AG04449 (cell line): ENCODE data around the gene RHOF.

Experiments used
- CTCF ChIA-PET: fragments of 350-600 bp; formaldehyde crosslinking; extraction: SDS; loops from one replicate; lab custom pipeline; 2021; ENCODE audit warnings: antibody characterized with exemption; lab: Yijun Ruan, JAX
- POLR2A ChIA-PET: fragments of 400-600, 350-600 bp; formaldehyde crosslinking; extraction: SDS; loops from one replicate; lab custom pipeline; 2020; ENCODE audit warnings: antibody characterized with exemption, inconsistent platforms; lab: Yijun Ruan, JAX
- DNase-seq: peaks from one replicate; pipeline ENCODE4 v3.0.0-alpha.2; 2010; ENCODE audit warnings: low read depth, low spot score
- H3K4me3 ChIP-seq: 2 replicates; pipeline ENCODE4 v1.5.1; 2011; ENCODE audit warnings: low read depth, mild to moderate bottlenecking, control low read depth, low read length
- TF ChIP-seq, protein P1 (sequence below): IDR thresholded peaks from one replicate; pipeline ENCODE4 v1.5.1; 2011; ENCODE audit warnings: mild to moderate bottlenecking, moderate library complexity, low read length, control low read depth, inconsistent platforms; ENCODE audit not compliant: insufficient read depth; ENCODE audit errors: missing control alignments

The RHOF gene

GRCh38 chr12:121793440-121793837 is at the start of gene RHOF:
Gene RHOF (minus strand): TSS chr12:121793688. CDS start chr12:121793633, 55 bp downstream.
- H3K4me3 ChIP-seq: peak within 1 kb of the TSS; percentile 59
- ChIA-PET POLR2A (interaction anchor here (0.5 to 3.9 kb wide), 6 partner anchors 9 to 189 kb away, joined by 3 to 39 read pairs (median 8); partner anchors contain the start of genes PSMD9 and SETD1B), CTCF (interaction anchor here (0.5 to 32.5 kb wide), 37 partner anchors 6 to 288 kb away, joined by 3 to 1100 read pairs (median 7); partner anchors contain the start of genes PSMD9, RHOF, SETD1B and TMEM120B)
- TF ChIP-seq, protein P1, sequence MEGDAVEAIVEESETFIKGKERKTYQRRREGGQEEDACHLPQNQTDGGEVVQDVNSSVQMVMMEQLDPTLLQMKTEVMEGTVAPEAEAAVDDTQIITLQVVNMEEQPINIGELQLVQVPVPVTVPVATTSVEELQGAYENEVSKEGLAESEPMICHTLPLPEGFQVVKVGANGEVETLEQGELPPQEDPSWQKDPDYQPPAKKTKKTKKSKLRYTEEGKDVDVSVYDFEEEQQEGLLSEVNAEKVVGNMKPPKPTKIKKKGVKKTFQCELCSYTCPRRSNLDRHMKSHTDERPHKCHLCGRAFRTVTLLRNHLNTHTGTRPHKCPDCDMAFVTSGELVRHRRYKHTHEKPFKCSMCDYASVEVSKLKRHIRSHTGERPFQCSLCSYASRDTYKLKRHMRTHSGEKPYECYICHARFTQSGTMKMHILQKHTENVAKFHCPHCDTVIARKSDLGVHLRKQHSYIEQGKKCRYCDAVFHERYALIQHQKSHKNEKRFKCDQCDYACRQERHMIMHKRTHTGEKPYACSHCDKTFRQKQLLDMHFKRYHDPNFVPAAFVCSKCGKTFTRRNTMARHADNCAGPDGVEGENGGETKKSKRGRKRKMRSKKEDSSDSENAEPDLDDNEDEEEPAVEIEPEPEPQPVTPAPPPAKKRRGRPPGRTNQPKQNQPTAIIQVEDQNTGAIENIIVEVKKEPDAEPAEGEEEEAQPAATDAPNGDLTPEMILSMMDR: no peak
- DNase-seq: no peak

- TF ChIP-seq, protein P1: no peak
- CTCF ChIA-PET: interaction anchor here (2.0 to 6.7 kb wide), 4 partner anchors 21 to 45 kb away, joined by 5 to 67 read pairs (median 26); partner anchors contain the start of gene RHOF
- peak overlapping the region; percentile 73 for H3K4me3 ChIP-seq
- no peak for DNase-seq
- POLR2A ChIA-PET: no interaction called here
Observed at GRCh38 chr12:121839993-121840761, 46.7 kb upstream of the RHOF start.

GRCh38 chr12:121839106-121839992 is 45.9 kb upstream of the RHOF start:
- ChIA-PET POLR2A (interaction anchor here (0.8 to 1.2 kb wide), 2 partner anchors 49 to 212 kb away, joined by 3 read pairs; partner anchors contain the start of gene PSMD9), CTCF (interaction anchor here (0.7 to 6.7 kb wide), 9 partner anchors 13 to 63 kb away, joined by 3 to 67 read pairs (median 16); partner anchors contain the start of genes PSMD9 and RHOF)
- H3K4me3 ChIP-seq: peak overlapping the region; percentile 73
- TF ChIP-seq, protein P1: peak; percentile 54
- DNase-seq: peak; percentile 65

DNA sequence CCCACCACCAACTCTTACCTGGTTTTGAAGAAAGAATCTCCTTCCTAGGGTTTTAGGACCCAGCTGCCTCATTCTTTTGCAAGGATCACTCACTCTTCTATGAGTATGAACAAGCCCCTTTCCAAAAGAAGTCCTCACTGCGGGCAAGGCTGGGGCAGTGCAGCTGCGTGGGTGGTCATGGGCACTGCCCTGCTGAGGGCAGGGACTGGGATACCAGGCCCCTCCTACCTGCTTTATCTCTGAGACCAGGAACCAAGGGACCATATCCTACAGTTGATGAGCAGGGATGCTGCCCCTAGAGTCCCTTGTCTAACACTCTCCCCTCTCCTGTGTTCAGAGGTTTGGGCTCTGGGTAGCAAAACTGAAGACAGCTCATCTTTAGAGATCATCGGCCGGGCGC is 44.6 kb upstream of the RHOF start:
- CTCF ChIA-PET: interaction anchor here (0.8 to 6.7 kb wide), 13 partner anchors 9 to 142 kb away, joined by 3 to 67 read pairs (median 10); partner anchors contain the start of genes PSMD9 and RHOF
- DNase-seq: no peak
- POLR2A ChIA-PET: interaction anchor here (1.2 kb wide), 1 partner anchor 51 kb away, joined by 3 read pairs; the partner anchor contains the start of gene PSMD9
- TF ChIP-seq, protein P1: no peak
- H3K4me3 ChIP-seq: no peak overlapping the region

DNA sequence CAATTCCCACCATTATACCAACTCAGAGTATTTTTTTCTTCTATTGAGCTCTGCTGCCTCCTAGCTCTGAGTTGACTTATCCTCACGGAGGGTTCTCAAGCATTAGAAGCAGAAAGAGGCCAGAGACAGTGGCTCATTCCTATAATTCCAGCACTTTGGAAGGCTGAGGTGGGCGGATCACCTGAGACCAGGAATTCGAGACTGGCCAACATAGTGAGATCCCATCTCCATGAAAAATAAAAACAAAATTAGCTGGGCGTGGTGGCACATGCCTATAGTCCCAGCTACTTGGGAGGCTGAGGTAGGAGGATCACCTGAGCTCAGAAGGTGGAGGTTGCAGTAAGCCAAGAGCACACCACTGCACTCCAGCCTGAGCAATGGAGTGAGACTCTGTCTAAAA is 44.2 kb upstream of the RHOF start:
- TF ChIP-seq, protein P1: no peak
- ChIA-PET POLR2A (interaction anchor here (0.9 kb wide), 1 partner anchor 50 kb away, joined by 3 read pairs; no protein-coding TSS in a partner anchor), CTCF (interaction anchor here (0.8 to 6.7 kb wide), 14 partner anchors 10 to 329 kb away, joined by 3 to 67 read pairs (median 8); partner anchors contain the start of genes PSMD9 and RHOF)
- no peak overlapping the region for H3K4me3 ChIP-seq
- DNase-seq: no peak
